Mucosa of rectum (tissue), 2 donors: ENCODE results near the gene COL4A1.

Source experiments
- H3K27ac ChIP-seq, 2 donors: one replicate each; pipeline ENCODE4 v1.7.0; 2013; ENCODE audit warnings: inconsistent platforms in 2 of 2, low read depth in 2 of 2, low read length in 2 of 2
- H3K27me3 ChIP-seq, 2 donors: one replicate each; pipeline ENCODE4 v1.7.0; 2013; ENCODE audit warnings: low read length in 2 of 2; ENCODE audit not compliant: control insufficient read depth in 2 of 2, insufficient read depth in 2 of 2
- H3K36me3 ChIP-seq, 2 donors: one replicate each; pipeline ENCODE4 v1.7.0; 2013; ENCODE audit warnings: low read length in 2 of 2; ENCODE audit not compliant: control insufficient read depth in 2 of 2, insufficient read depth in 2 of 2
- H3K4me1 ChIP-seq, 2 donors: one replicate each; pipeline ENCODE4 v1.7.0; 2013; ENCODE audit warnings: low read length in 2 of 2, mild to moderate bottlenecking in 1 of 2; ENCODE audit not compliant: control insufficient read depth in 2 of 2, insufficient read depth in 2 of 2
- H3K4me3 ChIP-seq, 2 donors: one replicate each; pipeline ENCODE4 v1.7.0; 2013; ENCODE audit warnings: low read length in 2 of 2
- H3K9ac ChIP-seq, 2 donors: one replicate each; pipeline ENCODE4 v1.7.0; 2013; ENCODE audit warnings: low read length in 2 of 2, low read depth in 1 of 2, mild to moderate bottlenecking in 1 of 2
- H3K9me3 ChIP-seq, 2 donors: one replicate each; pipeline ENCODE4 v1.7.0; 2013; ENCODE audit warnings: low read length in 2 of 2; ENCODE audit not compliant: control insufficient read depth in 2 of 2
- donor health status: healthy.
- donor health status: Normal muscosa, but diverticular disease.

Gene COL4A1

GRCh38 chr13:110270507-110270906, 36.5 kb downstream of the COL4A1 start:
- H3K4me1 ChIP-seq = no peaks in the 10 kb centered on the region
- no peaks in the 10 kb centered on the region for H3K27me3 ChIP-seq
- H3K27ac ChIP-seq = no peak overlapping the region
- H3K9ac ChIP-seq = no peak overlapping the region
- H3K9me3 ChIP-seq = no peaks in the 10 kb centered on the region
- no peak overlapping the region for H3K4me3 ChIP-seq
- H3K36me3 ChIP-seq = no peaks in the 10 kb centered on the region

GRCh38 chr13:110269509-110270185, 37.3 kb downstream of the COL4A1 start:
- no peak overlapping the region for H3K27ac ChIP-seq
- no peak overlapping the region for H3K4me3 ChIP-seq
- H3K27me3 ChIP-seq = no peaks in the 10 kb centered on the region
- H3K9ac ChIP-seq = no peak overlapping the region
- H3K9me3 ChIP-seq = no peaks in the 10 kb centered on the region
- no peaks in the 10 kb centered on the region for H3K36me3 ChIP-seq
- no peaks in the 10 kb centered on the region for H3K4me1 ChIP-seq

GRCh38 chr13:110268576-110269185, 38.3 kb downstream of the COL4A1 start:
- H3K27me3 ChIP-seq = no peaks in the 10 kb centered on the region
- H3K36me3 ChIP-seq = no peaks in the 10 kb centered on the region
- H3K27ac ChIP-seq = no peak overlapping the region
- no peaks in the 10 kb centered on the region for H3K9me3 ChIP-seq
- H3K4me1 ChIP-seq = peaks cover 0 to 5% of the 10 kb centered on the region in 2 donors
- H3K9ac ChIP-seq = no peak overlapping the region
- no peak overlapping the region for H3K4me3 ChIP-seq

- H3K9me3 ChIP-seq = no peaks in the 10 kb centered on the region
- no peak overlapping the region for H3K27ac ChIP-seq
- H3K4me1 ChIP-seq = peaks cover 1 to 7% of the 10 kb centered on the region in 2 donors
- H3K36me3 ChIP-seq = no peaks in the 10 kb centered on the region
- H3K9ac ChIP-seq = no peak overlapping the region
- H3K4me3 ChIP-seq = no peak overlapping the region
- H3K27me3 ChIP-seq = no peaks in the 10 kb centered on the region
Measured at GRCh38 chr13:110268061-110268460, 38.9 kb downstream of the COL4A1 start.

- Histone ChIP-seq H3K36me3 (no peaks in the 10 kb centered on the region), H3K27ac (no peak overlapping the region), H3K4me1 (peaks cover 7 to 13% of the 10 kb centered on the region in 2 donors), H3K9me3 (no peaks in the 10 kb centered on the region), H3K9ac (no peak overlapping the region), H3K27me3 (no peaks in the 10 kb centered on the region), H3K4me3 (no peak overlapping the region)
Measured at GRCh38 chr13:110266983-110267382, 40.0 kb downstream of the COL4A1 start.

GRCh38 chr13:110266431-110266809, 40.5 kb downstream of the COL4A1 start:
- Histone ChIP-seq H3K4me1 (peaks cover 7 to 13% of the 10 kb centered on the region in 2 donors), H3K9me3 (no peaks in the 10 kb centered on the region), H3K36me3 (no peaks in the 10 kb centered on the region), H3K27me3 (no peaks in the 10 kb centered on the region), H3K27ac (no peak overlapping the region), H3K4me3 (no peak overlapping the region), H3K9ac (no peak overlapping the region)

GRCh38 chr13:110265682-110266430, 41.1 kb downstream of the COL4A1 start:
- Histone ChIP-seq H3K9ac (no peak overlapping the region), H3K36me3 (no peaks in the 10 kb centered on the region), H3K4me1 (peaks cover 7 to 13% of the 10 kb centered on the region in 2 donors), H3K9me3 (no peaks in the 10 kb centered on the region), H3K4me3 (no peak overlapping the region), H3K27me3 (no peaks in the 10 kb centered on the region), H3K27ac (no peak overlapping the region)

GRCh38 chr13:110265341-110265681, 41.6 kb downstream of the COL4A1 start:
- Histone ChIP-seq H3K27ac (no peak overlapping the region), H3K9ac (no peak overlapping the region), H3K36me3 (no peaks in the 10 kb centered on the region), H3K4me3 (no peak overlapping the region), H3K9me3 (no peaks in the 10 kb centered on the region), H3K27me3 (no peaks in the 10 kb centered on the region), H3K4me1 (peaks cover 7 to 13% of the 10 kb centered on the region in 2 donors)

- H3K36me3 ChIP-seq = no peaks in the 10 kb centered on the region
- H3K27ac ChIP-seq = no peak overlapping the region
- peaks cover 7 to 13% of the 10 kb centered on the region in 2 donors for H3K4me1 ChIP-seq
- no peak overlapping the region for H3K9ac ChIP-seq
- H3K4me3 ChIP-seq = no peak overlapping the region
- H3K27me3 ChIP-seq = no peaks in the 10 kb centered on the region
- H3K9me3 ChIP-seq = no peaks in the 10 kb centered on the region
Measured at GRCh38 chr13:110264685-110265275, 42.2 kb downstream of the COL4A1 start.

- Histone ChIP-seq H3K9me3 (no peaks in the 10 kb centered on the region), H3K4me1 (peaks cover 7 to 13% of the 10 kb centered on the region in 2 donors), H3K4me3 (no peak overlapping the region), H3K27me3 (no peaks in the 10 kb centered on the region), H3K9ac (no peak overlapping the region), H3K36me3 (no peaks in the 10 kb centered on the region), H3K27ac (peak overlapping the region in 1 of 2 donors; percentile 4)
Measured at GRCh38 chr13:110263888-110264287, 43.1 kb downstream of the COL4A1 start.
